Measurements from ENCODE around the gene CLDN22. TPM values are rescaled to one million over a fixed set of nuclear protein-coding genes. Genes with fewer than 3 reads are reported as not detected.
"Not testable (repeated sequence)": the region's sequence is repeated elsewhere in the genome, so short reads cannot be mapped to it uniquely, and the experiment has no call there.

CLDN22 gene
- total and polyA plus RNA-seq, 10 of the 15 experiments (the other 5 are each of a cell fraction or from before 2014, with no cell fraction given) = not detected

DNA sequence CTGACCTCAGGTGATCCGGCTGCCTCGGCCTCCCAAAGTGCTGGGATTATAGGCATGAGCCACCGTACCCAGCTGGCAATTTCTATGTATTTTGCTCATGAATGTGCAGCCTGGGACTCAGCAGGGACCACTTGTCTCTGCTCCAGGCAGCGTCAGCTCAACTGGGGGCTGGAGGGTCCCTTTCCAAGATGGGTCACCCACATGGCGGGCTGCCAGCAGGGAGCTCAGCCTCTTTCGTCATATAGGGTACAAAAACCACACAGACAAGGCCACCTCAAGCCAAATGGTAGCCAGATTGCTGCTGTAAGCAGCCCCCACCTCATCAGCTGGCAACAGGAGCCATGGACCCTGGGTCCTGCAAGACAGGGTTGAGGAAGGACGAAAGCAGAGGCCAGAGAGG lies 4.5 kb upstream of the CLDN22 start:
- WGBS (ENCODE audit: insufficient coverage, insufficient replicate concordance, low lambda C conversion rate, missing lambda C conversion rate) = 41% methylated on average over 7 of the region's 7 CpGs
- TF ChIP-seq SUZ12 (IDR thresholded peaks at IDR 0.05; ENCODE audit: unreplicated experiment) (no peak), SMAD1 (IDR thresholded peaks at IDR 0.05; ENCODE audit: low read depth, partially characterized antibody) (no peak), STAT3 (IDR thresholded peaks at IDR 0.05; ENCODE audit: low read depth, low read length) (no peak), BCL11A (IDR thresholded peaks at IDR 0.05; ENCODE audit: low read depth, low read length) (no peak), MEF2B (IDR thresholded peaks at IDR 0.05; ENCODE audit: partially characterized antibody, poor library complexity, severe bottlenecking) (no peak), CBX5 (IDR thresholded peaks at IDR 0.05; ENCODE audit: low read depth) (no peak)
- H3K27ac ChIP-seq (ENCODE audit: control insufficient read depth, insufficient read depth) = no peak overlapping the region
- no TSS peak for BruUV-seq (replicated peaks)
- RAD21 ChIA-PET (ENCODE audit: unreplicated experiment) = no interaction called here
- H3K9ac ChIP-seq (ENCODE audit: control insufficient read depth, insufficient read depth, low read length) = no peak overlapping the region
- in situ Hi-C loops (cut with MboI) = no loop called here
- no peaks in the 10 kb centered on the region for H3K79me2 ChIP-seq (ENCODE audit: control insufficient read depth, insufficient read depth, low read length)
- DNase-seq (ENCODE audit: low read depth, low spot score) (no peak), ATAC-seq (no peak), FAIRE-seq (no peak)
- POLR2A ChIA-PET = no interaction called here
- no peaks in the 10 kb centered on the region; the same call in 2 of the 3 replicates for H3K9me3 ChIP-seq (replicated peaks; ENCODE audit: control insufficient read depth, insufficient read depth, low read length)
- CTCF ChIA-PET = no interaction called here
- H3K36me3 ChIP-seq (ENCODE audit: control insufficient read depth in 2 of 2, insufficient read depth in 2 of 2, low read length in 1 of 2) = no peaks in the 10 kb centered on the region
- SMC1A ChIA-PET (ENCODE audit: uncharacterized antibody, unreplicated experiment) = no interaction called here
- no peak overlapping the region for H3K4me3 ChIP-seq
- no peaks in the 10 kb centered on the region; a peak in 1 of 4 replicates for H3K27me3 ChIP-seq (replicated peaks in 1 of 2; ENCODE audit: control insufficient read depth in 2 of 2, insufficient read depth in 2 of 2, low read length in 1 of 2)
- no peak overlapping the region for H3K4me2 ChIP-seq (ENCODE audit: control insufficient read depth, insufficient read depth)
- H3K4me1 ChIP-seq (ENCODE audit: control insufficient read depth, insufficient read depth, low read length) = no peaks in the 10 kb centered on the region
- no peak overlapping the region for H2AFZ ChIP-seq (ENCODE audit: control insufficient read depth, low read depth, low read length)
- intact Hi-C loops (cut with micrococcal nuclease; ENCODE audit: unreplicated experiment) = no loop called here
- H4K20me1 ChIP-seq (ENCODE audit: control insufficient read depth, insufficient read depth) = no peaks in the 10 kb centered on the region

DNA sequence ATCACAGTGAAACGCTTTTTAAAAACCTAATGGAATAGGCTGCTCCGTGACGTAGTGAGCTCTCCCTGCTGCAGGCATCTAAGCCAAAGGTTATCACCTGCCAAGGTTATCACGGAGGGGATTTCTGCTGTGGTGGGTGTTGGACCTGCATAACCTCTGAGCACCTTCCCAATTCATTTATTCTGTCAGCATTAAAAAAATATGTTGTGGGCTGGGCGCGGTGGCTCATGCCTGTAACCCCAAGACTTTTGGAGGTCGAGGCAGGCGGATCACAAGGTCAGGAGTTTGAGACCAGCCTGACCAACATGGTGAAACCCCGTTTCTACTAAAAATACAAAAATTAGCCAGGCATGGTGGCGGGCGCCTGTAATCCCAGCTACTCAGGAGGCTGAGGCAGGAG lies 4.0 kb upstream of the CLDN22 start:
- CTCF ChIA-PET; H3K79me2 ChIP-seq (ENCODE audit: control insufficient read depth, insufficient read depth, low read length); H3K27ac ChIP-seq (ENCODE audit: control insufficient read depth, insufficient read depth); H3K27me3 ChIP-seq (replicated peaks in 1 of 2; ENCODE audit: control insufficient read depth in 2 of 2, insufficient read depth in 2 of 2, low read length in 1 of 2); H3K4me2 ChIP-seq (ENCODE audit: control insufficient read depth, insufficient read depth); SMC1A ChIA-PET (ENCODE audit: uncharacterized antibody, unreplicated experiment); H3K4me3 ChIP-seq; DNase-seq (ENCODE audit: low read depth, low spot score); H3K4me1 ChIP-seq (ENCODE audit: control insufficient read depth, insufficient read depth, low read length); FAIRE-seq; intact Hi-C loops (cut with micrococcal nuclease; ENCODE audit: unreplicated experiment); H3K9me3 ChIP-seq (replicated peaks; ENCODE audit: control insufficient read depth, insufficient read depth, low read length); RAD21 ChIA-PET (ENCODE audit: unreplicated experiment); H3K36me3 ChIP-seq (ENCODE audit: control insufficient read depth in 2 of 2, insufficient read depth in 2 of 2, low read length in 1 of 2); H3K9ac ChIP-seq (ENCODE audit: control insufficient read depth, insufficient read depth, low read length); H2AFZ ChIP-seq (ENCODE audit: control insufficient read depth, low read depth, low read length); ATAC-seq; H4K20me1 ChIP-seq (ENCODE audit: control insufficient read depth, insufficient read depth); in situ Hi-C loops (cut with MboI); BruUV-seq (replicated peaks): not testable (repeated sequence)
- 54% methylated on average over 11 of the region's 11 CpGs for WGBS (ENCODE audit: insufficient coverage, insufficient replicate concordance, low lambda C conversion rate, missing lambda C conversion rate)
- POLR2A ChIA-PET = interaction anchor here (0.7 kb wide), 1 partner anchor 12 kb away, joined by 3 read pairs; no protein-coding TSS in a partner anchor

All from GM12878 (cell line).